Measurements from ENCODE around the gene TPSD1. TPM values are rescaled to one million over a fixed set of nuclear protein-coding genes. Genes with fewer than 3 reads are reported as not detected.
"Not testable (repeated sequence)": the region's sequence is repeated elsewhere in the genome, so short reads cannot be mapped to it uniquely, and the experiment has no call there.

The TPSD1 gene
- polyA plus RNA-seq, 4 donors = 0.21 TPM; not detected in 3

DNA sequence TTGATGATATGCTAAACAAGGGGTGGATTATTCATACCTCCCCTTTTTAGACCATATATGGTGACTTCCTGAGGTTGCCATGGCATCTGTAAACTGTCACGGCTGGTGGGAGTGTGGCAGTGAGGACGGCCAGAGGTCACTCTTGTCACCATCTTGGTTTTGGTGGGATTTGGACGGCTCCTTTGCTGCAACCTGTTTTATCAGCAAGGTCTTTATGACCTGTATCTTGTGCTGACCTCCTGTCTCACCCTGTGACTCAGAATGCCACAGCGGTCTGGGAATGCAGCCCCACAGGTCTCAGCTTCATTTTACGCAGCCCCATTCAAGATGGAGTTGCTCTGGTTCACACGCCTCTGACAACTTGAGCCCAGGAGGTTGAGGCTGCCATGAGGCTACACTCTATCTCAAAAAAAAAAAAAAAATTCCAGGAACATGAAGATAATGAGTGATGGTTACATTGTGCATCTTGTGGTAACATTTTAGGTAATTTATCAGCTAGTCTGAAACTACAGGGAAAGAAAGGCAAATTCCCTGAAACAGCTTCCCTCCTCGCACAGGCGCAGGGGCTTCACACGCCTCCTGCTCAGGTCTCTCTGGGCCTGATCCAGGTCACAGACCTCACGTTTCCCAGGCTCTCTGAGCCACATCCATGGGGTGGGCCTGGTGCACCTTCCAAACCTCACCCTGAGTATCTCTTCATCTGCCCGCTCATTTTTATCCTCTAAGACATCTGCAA lies 38.2 kb downstream of the TPSD1 start:
- DNase-seq (ENCODE audit: low read depth in 4 of 4, low spot score in 2 of 4) = no peak

DNA sequence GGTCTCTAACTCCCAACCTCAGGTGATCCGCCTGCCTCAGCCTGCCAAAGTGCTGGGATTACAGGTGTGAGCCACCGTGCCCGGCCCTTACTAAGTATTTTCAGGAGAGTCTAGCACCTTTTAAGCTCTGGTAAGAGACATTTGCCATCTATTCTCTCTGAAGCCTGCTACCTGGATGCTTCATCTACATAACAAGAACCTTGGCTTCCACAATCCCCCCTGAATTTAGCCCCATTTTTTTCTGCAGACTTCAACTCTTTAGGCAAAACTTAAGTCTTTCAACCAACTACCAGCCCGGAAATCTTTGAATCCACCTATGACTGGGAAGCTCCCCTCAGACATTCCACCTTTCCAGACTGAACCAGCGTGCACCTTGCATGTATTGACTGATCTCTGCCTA lies 39.6 kb downstream of the TPSD1 start:
- DNase-seq (ENCODE audit: low read depth in 4 of 4, low spot score in 2 of 4) = no peak

DNA sequence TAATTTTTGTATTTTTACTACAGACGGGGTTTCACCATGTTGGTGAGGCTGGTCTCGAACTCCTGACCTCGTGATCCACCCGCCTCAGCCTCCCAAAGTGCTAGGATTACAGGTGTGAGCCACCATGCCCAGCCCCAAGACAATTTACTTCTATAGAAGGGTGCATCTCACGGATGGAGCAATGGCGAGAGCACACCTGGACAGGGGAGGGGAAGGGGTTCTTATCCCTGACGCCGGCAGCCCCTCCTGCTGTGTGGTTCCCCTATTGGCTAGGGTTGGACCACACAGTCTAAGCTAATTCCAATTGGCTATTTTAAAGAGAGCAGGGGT lies 40.8 kb downstream of the TPSD1 start:
- not testable (repeated sequence) for DNase-seq (ENCODE audit: low read depth in 4 of 4, low spot score in 2 of 4)

DNA sequence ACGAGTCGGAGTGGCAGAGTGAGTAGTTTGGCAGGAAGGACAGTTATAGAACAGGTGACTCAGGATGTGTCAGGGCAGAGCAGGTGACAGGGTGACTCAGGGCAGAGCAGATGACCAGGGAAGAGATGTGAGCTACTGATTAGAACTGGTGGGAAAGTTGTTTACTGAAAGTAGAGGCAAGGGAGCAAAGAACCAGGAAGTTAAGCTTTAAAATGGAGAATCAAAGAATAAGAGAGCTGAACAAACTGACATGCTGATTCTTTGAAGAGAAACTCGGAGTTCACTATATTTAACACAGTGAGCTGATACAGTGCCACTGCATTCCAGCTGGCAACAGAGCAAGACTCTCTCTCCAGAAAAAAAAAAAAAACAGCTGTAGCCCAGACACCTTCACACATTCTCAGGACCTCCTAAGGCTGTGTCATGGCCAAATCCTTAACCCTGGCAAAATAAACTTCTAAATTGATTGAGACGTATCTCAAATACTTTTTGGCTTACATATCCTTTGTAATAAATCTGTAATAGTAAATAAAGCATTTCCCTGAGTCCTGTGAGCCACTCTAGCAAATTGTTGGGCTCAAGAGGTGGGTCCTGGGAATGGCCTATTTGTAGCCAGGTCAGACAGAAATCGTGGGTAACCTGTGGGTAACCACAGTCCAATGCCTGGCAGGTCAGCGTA lies 41.3 kb downstream of the TPSD1 start:
- DNase-seq (ENCODE audit: low read depth in 4 of 4, low spot score in 2 of 4) = no peak

DNA sequence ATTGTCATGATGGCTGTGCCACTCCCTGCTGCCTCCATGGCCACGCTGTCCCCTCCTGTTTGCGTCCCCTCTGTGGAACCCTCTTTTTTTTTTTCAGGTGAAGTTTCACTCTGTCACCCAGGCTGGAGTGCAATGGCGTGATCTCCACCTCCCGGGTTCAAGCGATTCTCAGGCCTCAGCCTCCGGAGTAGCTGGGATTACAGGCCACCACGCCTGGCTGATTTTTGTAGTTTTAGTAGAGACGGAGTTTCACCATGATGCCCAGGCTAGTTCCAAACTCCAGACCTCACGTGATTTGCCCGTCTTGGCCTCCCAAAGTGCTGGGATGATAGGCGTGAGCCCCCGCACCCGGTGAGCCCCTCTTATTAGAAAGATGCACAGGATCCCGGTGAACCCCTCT lies 42.5 kb downstream of the TPSD1 start:
- no peak for DNase-seq (ENCODE audit: low read depth in 4 of 4, low spot score in 2 of 4)

DNA sequence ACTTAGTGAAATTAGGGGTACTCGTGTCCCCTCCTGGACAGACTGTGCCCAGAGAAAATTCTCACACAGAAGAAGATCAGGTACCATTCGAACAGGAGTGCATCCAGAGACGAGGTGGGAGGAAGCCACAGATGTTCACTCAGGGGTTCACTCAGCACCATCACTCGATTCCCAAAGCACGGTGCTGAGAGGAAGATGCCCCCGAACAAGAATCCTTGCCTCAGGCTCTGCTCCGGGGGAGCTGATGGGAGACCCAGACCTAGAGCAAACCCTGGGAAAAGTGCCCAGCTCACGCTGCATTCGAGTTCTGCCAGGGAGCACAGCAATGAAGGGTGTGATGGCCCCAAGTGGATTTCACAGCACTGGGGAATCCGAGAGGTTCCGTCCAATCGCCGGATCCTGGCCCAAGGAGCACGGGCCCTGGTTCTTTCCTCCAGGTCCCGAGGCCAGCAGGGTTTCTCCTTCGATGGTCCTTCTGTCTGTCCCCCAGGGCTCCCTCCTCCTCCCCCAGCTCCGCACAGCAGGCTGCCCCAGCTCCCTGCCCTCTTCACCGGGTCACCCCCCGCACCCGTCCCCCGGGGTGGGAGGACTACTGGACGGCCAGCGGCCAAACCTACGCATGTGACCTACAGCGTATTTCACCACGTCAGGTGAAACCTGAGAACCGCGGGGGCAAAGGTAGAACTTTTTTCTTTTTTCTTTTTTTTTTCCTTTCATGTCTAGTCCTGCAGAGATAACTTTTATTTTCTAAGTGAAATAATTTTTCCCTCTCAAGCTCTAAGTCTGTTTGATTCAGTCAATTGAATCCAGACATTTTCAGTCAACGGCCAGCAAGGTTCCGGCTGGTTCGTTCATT lies 43.4 kb downstream of the TPSD1 start:
- no peak for DNase-seq (ENCODE audit: low read depth in 4 of 4, low spot score in 2 of 4)

DNA sequence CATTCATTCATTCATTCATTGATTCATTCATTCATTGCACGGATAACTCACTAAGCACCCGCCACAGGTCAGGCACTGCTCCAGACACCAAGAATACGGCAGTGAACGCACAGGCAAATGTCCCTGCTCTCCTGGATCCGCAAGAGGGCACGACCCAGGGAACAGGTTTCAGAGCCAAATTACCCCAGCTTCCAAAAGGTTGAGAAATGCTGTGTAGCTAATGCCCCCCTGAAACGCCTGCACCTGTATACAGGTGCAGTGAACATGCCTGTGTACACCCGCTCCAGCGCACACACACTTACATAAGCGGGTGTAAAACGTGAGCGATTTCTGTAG lies 44.0 kb downstream of the TPSD1 start:
- DNase-seq (ENCODE audit: low read depth in 4 of 4, low spot score in 2 of 4) = no peak

DNA sequence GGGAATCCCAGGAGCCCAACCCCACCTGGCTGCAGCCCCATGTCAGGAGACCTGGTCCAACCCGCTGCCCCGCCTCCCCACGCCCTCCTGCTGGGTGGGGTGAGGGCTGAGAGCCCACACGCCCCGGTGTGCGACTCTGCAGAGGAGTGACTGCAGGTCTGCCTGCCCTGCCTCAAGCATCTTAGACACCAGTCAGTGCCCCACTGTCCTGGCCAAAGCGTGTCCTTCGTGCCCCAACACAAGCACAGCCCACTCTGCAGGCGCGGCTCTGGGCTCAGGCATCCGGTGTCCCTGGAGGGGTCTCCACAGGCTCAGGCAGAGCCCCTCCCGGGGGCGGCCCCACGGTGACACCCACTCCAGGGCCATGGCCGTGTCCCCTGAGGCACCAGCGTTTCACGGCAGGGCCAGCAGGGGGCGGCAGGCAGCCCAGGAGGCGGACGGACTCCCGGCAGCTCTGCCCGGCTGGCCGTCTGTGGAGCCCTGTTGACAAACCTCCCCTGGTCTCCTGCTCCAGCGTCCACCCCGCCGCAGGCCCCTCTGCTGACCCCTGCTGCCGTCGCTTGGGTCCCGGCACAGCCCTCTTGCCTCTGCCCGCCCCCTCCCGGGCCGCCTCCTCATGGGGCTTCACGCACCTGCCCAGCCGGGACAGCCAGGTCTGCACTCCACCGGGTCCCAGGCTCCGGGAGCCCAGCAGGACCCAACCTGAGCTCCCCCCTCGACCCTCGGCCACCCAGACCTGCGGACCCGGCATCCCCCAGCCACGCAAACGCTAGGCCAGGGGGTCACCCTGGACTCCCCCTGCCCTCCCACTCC lies 45.0 kb downstream of the TPSD1 start:
- DNase-seq (ENCODE audit: low read depth in 4 of 4, low spot score in 2 of 4) = no peak

DNA sequence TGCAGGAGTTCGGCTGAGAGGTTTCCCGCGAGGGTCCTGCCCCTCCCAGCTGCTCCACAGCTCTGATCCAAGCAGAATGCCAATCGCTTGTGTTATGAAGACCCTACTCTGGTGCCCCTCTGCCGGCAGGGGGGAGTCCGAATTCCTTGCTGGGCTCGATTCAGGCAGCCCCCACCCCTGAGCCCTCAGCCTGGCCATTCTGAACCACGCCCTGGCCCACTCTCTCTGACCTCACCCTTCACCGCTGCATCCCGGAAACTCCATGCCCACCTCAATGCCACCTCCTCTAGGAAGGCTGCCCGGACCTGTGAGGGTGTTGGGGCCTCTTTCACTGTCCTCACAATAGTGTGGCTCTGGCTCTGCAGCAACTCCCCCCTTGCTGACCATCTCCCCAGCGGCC lies 45.7 kb downstream of the TPSD1 start:
- DNase-seq (ENCODE audit: low read depth in 4 of 4, low spot score in 2 of 4) = no peak

DNA sequence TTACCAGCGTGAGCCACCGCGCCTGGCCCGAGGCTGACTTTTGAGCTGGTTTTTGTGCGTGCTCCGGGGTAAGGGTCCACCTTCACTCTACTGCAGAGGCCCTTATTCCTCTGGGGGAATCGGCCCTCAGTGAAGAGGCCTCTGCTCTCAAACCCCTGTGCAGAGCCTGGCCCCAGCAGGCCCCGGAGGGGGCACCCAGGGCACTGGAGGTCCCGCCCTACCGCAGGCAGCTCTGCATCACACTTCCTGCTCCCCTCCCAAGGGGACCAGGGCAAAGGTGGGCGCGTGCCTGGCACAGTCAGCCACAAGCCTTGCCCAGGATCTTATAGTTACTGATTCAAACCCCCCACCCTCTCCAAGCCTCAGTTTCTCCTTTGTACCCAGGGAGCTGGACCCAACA lies 50.0 kb downstream of the TPSD1 start:
- DNase-seq (ENCODE audit: low read depth in 4 of 4, low spot score in 2 of 4) = no peak

DNA sequence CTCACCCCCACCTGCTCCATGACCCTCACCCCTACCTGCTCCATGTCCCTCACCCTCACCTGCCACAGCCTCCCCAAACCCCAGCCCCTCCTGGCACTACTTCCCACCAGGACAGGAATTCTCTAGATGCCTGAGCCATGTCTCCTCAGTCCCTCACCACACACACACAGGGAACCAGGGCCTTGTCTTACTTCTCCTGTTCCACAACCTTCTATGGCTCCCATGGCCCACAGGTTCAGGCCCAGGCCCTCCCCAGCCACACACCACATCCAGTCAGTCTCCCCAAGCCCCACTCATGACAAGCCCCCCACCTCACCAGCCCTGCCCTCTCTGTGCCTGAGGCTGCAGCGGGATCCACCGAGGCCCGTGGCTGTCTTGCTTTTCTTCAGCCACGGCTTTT lies 50.5 kb downstream of the TPSD1 start:
- no peak for DNase-seq (ENCODE audit: low read depth in 4 of 4, low spot score in 2 of 4)

DNA sequence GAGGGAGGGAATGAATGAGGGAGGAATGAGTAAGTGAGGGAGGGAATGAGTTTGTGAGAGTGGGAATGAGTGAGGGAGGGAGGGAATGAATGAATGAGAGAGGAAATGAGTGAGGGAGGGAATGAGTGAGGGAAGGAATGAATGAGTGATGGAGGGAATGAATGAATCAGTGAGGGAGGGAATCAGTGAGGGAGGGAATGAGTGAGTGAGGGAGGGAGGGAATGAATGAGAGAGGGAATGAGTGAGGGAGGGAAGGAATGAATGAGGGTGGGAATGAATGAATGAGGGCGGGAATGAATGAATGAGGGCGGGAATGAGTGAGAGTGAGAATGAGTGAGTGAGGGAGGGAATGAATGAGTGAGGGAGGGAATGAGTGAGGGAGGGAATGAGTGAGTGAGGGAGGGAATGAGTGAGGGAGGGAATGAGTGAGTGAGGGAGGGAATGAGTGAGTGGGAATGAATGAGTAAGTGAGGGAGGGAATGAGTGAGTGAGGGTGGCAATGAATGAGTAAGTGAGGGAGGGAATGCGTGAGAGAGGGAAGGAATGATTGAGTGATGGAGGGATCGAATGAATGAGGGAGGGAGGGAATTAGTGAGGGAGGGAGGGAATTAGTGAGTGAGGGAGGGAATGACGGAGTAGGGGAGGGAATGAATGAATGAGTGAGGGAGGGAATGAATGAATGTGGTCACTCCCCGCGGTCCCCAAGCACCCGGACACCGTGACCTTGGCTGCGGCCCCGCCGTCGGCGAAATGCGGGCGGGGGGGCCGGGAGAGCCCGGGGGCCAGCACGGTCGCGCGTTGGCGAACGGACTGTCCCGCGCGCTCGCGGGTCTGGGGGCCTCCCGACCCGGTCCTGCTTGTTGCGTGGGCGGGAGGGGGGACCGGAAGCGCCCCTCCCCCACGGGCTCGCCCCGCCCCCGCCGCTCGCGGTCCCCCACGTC lies 52.4 kb downstream of the TPSD1 start:
- no peak for DNase-seq (ENCODE audit: low read depth in 4 of 4, low spot score in 2 of 4)

Other genes starting within 250 kb of the TPSD1 start
- under 1 TPM; 0.10 to 0.33 (median 0.29) TPM for gene SSTR5, start 183.3 kb upstream of the TPSD1 start, polyA plus RNA-seq (ENCODE audit: insufficient read length in 4 of 4)
- gene C1QTNF8, start 159.8 kb upstream of the TPSD1 start, polyA plus RNA-seq (ENCODE audit: insufficient read length in 4 of 4) = not detected
- gene CACNA1H, start 103.0 kb upstream of the TPSD1 start, polyA plus RNA-seq (ENCODE audit: insufficient read length in 4 of 4) = 10 to 100 TPM; 15.1 to 28.2 (median 26.1) TPM
- 1 to 10 TPM in 2 of 4 donors, under 1 TPM in 2; 0.67 to 1.9 (median 0.96) TPM for gene TPSG1, start 30.8 kb upstream of the TPSD1 start, polyA plus RNA-seq (ENCODE audit: insufficient read length in 4 of 4)
- gene TPSB2, start 25.9 kb upstream of the TPSD1 start, polyA plus RNA-seq (ENCODE audit: insufficient read length in 4 of 4) = under 1 TPM in 3 of 4 donors, not detected in 1; 0.20 to 0.24 (median 0.24) TPM
- not detected for gene TPSAB1, start 15.4 kb upstream of the TPSD1 start, polyA plus RNA-seq (ENCODE audit: insufficient read length in 4 of 4)
- 100 to 1,000 TPM; 152 to 184 (median 163) TPM for gene UBE2I, start 53.6 kb downstream of the TPSD1 start, polyA plus RNA-seq (ENCODE audit: insufficient read length in 4 of 4)
- 1 to 10 TPM; 4.9 to 7.0 (median 6.1) TPM for gene BAIAP3, start 77.6 kb downstream of the TPSD1 start, polyA plus RNA-seq (ENCODE audit: insufficient read length in 4 of 4)
- 10 to 100 TPM; 38.3 to 80.2 (median 54.4) TPM for gene TSR3, start 95.8 kb downstream of the TPSD1 start, polyA plus RNA-seq (ENCODE audit: insufficient read length in 4 of 4)
- gene GNPTG, start 95.9 kb downstream of the TPSD1 start, polyA plus RNA-seq (ENCODE audit: insufficient read length in 4 of 4) = 10 to 100 TPM; 51.5 to 77.0 (median 71.5) TPM
- gene UNKL, start 158.6 kb downstream of the TPSD1 start, polyA plus RNA-seq (ENCODE audit: insufficient read length in 4 of 4) = 10 to 100 TPM; 13.8 to 22.9 (median 20.1) TPM
- 10 to 100 TPM; 12.4 to 17.2 (median 15.0) TPM for gene UQCC4, start 164.7 kb downstream of the TPSD1 start, polyA plus RNA-seq (ENCODE audit: insufficient read length in 4 of 4)
- under 1 TPM in 1 of 4 donors, not detected in 3; 0.22 TPM for gene PERCC1, start 175.0 kb downstream of the TPSD1 start, polyA plus RNA-seq (ENCODE audit: insufficient read length in 4 of 4)
- gene CCDC154, start 188.5 kb downstream of the TPSD1 start, polyA plus RNA-seq (ENCODE audit: insufficient read length in 4 of 4) = 1 to 10 TPM; 1.5 to 3.7 (median 2.9) TPM
- gene CLCN7, start 219.0 kb downstream of the TPSD1 start, polyA plus RNA-seq (ENCODE audit: insufficient read length in 4 of 4) = 10 to 100 TPM; 36.8 to 78.5 (median 54.4) TPM
- not detected for gene PTX4, start 232.9 kb downstream of the TPSD1 start, polyA plus RNA-seq (ENCODE audit: insufficient read length in 4 of 4)
- gene TELO2, start 237.3 kb downstream of the TPSD1 start, polyA plus RNA-seq (ENCODE audit: insufficient read length in 4 of 4) = 10 to 100 TPM; 26.5 to 50.5 (median 41.5) TPM